ENCODE measurements around the gene PHKB.

The PHKB gene

DNA sequence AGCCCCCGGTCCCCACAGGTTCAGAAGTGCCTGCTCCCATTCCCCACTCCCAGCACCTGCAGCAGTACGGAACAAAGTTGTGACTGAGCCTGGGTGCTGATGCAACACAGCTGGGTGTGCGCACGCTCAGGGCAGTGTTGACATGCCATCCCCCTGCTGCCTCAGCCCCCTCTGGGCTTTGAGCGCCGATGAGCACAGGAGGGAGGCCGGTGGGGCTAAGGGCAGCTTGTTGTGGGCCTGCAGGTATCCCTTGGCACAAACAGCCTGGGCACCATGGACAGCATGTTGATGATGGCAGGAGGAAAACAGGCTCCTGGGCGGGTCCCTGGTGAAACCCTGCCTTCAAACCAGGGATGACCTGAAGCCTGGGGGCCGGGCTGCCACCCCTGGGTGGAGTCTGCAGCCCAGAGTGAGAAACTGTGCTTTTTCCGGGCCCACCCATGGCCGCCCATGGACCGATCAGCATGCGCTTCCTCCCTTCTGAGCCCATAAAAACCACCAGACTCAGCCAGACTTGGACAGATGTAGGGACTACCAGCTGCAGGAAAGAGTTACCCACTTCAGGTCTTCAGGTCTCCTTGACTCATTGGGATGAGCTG is 175.5 kb downstream of the PHKB start:
- Histone ChIP-seq H3K27ac (replicated peaks) (no peak overlapping the region), H3K27me3 (ENCODE audit: insufficient read depth, poor library complexity, severe bottlenecking) (no peaks in the 10 kb centered on the region), H3K4me3 (replicated peaks; ENCODE audit: insufficient read depth, low read length) (no peak overlapping the region)
- TF ChIP-seq SPI1 (IDR thresholded peaks at IDR 0.05; ENCODE audit: borderline replicate concordance, low read depth) = no peak
- no peak for TF ChIP-seq GABPA (IDR thresholded peaks at IDR 0.05; ENCODE audit: low read depth)
- TF ChIP-seq, protein P1, sequence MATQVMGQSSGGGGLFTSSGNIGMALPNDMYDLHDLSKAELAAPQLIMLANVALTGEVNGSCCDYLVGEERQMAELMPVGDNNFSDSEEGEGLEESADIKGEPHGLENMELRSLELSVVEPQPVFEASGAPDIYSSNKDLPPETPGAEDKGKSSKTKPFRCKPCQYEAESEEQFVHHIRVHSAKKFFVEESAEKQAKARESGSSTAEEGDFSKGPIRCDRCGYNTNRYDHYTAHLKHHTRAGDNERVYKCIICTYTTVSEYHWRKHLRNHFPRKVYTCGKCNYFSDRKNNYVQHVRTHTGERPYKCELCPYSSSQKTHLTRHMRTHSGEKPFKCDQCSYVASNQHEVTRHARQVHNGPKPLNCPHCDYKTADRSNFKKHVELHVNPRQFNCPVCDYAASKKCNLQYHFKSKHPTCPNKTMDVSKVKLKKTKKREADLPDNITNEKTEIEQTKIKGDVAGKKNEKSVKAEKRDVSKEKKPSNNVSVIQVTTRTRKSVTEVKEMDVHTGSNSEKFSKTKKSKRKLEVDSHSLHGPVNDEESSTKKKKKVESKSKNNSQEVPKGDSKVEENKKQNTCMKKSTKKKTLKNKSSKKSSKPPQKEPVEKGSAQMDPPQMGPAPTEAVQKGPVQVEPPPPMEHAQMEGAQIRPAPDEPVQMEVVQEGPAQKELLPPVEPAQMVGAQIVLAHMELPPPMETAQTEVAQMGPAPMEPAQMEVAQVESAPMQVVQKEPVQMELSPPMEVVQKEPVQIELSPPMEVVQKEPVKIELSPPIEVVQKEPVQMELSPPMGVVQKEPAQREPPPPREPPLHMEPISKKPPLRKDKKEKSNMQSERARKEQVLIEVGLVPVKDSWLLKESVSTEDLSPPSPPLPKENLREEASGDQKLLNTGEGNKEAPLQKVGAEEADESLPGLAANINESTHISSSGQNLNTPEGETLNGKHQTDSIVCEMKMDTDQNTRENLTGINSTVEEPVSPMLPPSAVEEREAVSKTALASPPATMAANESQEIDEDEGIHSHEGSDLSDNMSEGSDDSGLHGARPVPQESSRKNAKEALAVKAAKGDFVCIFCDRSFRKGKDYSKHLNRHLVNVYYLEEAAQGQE (IDR thresholded peaks at IDR 0.05; ENCODE audit: insufficient replicate concordance, low read depth) = no peak
- no peak for TF ChIP-seq POLR2AphosphoS5 (IDR thresholded peaks at IDR 0.05; ENCODE audit: low read depth)
- no peak for DNase-seq (ENCODE audit: low read depth in 1 of 2, low spot score in 1 of 2)

DNA sequence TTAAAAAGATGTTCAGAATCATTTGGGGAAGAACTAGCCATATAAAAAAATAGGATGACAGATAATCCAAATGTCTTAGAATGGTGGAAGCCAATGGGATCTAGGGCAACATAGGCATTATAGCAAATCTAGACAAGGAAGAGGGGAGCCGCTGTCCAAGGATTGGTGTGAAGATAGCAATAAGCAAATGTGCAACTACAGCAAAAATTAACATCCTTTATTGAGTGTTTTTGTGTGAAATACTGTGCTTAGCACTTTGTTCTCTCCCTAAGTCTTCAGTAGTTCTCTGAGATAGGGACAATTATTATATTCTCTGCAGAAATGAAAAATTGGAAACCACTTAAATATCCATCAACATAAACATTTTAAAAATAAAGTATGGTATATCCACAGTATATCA is 177.0 kb downstream of the PHKB start:
- no peak overlapping the region for H3K27ac ChIP-seq (replicated peaks)
- H3K27me3 ChIP-seq (ENCODE audit: insufficient read depth, poor library complexity, severe bottlenecking) = no peaks in the 10 kb centered on the region
- TF ChIP-seq, protein P1 (IDR thresholded peaks at IDR 0.05; ENCODE audit: insufficient replicate concordance, low read depth) = no peak
- TF ChIP-seq POLR2AphosphoS5 (IDR thresholded peaks at IDR 0.05; ENCODE audit: low read depth) (no peak), CTCF (IDR thresholded peaks at IDR 0.05; ENCODE audit: insufficient read depth, low read length) (no peak), GABPA (IDR thresholded peaks at IDR 0.05; ENCODE audit: low read depth) (no peak), SPI1 (IDR thresholded peaks at IDR 0.05; ENCODE audit: borderline replicate concordance, low read depth) (no peak)
- H3K4me3 ChIP-seq (replicated peaks; ENCODE audit: insufficient read depth, low read length) = no peak overlapping the region
- no peak for DNase-seq (ENCODE audit: low read depth in 1 of 2, low spot score in 1 of 2)

- Histone ChIP-seq H3K4me3 (replicated peaks; ENCODE audit: insufficient read depth, low read length) (no peak overlapping the region), H3K27ac (replicated peaks) (no peak overlapping the region), H3K27me3 (ENCODE audit: insufficient read depth, poor library complexity, severe bottlenecking) (no peaks in the 10 kb centered on the region)
- no peak for DNase-seq (ENCODE audit: low read depth in 1 of 2, low spot score in 1 of 2)
- TF ChIP-seq, protein P1 (IDR thresholded peaks at IDR 0.05; ENCODE audit: insufficient replicate concordance, low read depth) = no peak
- TF ChIP-seq SPI1 (IDR thresholded peaks at IDR 0.05; ENCODE audit: borderline replicate concordance, low read depth) (no peak), GABPA (IDR thresholded peaks at IDR 0.05; ENCODE audit: low read depth) (no peak), POLR2AphosphoS5 (IDR thresholded peaks at IDR 0.05; ENCODE audit: low read depth) (no peak), CTCF (IDR thresholded peaks at IDR 0.05; ENCODE audit: insufficient read depth, low read length) (no peak)
Observed at GRCh38 chr16:47640661-47641060, 179.5 kb downstream of the PHKB start.
